DMS53 (cell line): ENCODE data around the gene IGFBP1.
A peak's percentile ranks its signal among the peaks of the same experiment; 100 is the strongest.

Experiments used
- DNase-seq: peaks from one replicate; lab custom pipeline; 2025; lab: John Stamatoyannopoulos, UW

The IGFBP1 gene

GRCh38 chr7:45909561-45909960 is 21.3 kb downstream of the IGFBP1 start:
- DNase-seq = no peak

DNA sequence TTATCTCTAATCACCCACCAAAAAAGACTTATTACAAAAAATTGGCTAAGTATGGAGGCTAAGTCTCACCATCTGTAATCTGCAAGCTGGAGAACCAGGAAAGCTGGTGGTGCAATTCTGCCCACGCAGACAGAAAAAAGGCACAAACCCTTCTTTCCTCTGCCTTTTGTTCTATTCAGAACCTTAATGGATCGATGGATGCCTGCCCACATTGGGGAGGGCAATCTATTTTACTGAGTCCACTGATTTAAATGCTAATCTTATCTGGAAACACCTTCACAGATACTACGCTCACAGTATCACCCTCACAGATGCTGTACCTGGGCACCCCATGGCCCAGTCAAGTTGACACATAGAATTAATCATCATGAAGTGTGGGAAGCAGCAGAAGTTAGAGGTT is 22.6 kb downstream of the IGFBP1 start:
- DNase-seq = no peak

GRCh38 chr7:45911311-45911710 is 23.0 kb downstream of the IGFBP1 start:
- no peak for DNase-seq

GRCh38 chr7:45912972-45913371 is 24.7 kb downstream of the IGFBP1 start:
- no peak for DNase-seq

DNA sequence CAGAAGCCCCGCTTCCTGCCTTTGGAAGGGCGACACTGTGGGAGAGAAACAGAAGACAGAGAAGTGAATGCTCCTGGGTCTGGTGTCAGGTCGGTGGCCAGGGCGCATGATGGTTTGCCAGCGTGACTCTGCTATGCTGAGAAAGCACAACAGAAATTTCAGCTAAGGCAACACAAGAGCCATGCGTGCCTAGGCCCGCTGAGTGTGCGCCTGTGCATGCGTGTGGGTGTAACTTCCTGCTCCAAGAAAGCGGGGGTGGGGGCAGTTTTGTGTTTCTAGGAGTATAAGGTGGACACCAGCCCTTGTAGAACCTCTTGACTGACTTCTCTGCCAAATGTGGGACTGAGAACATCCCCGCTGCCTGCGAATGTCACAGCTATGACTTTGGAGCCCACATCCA is 26.6 kb downstream of the IGFBP1 start:
- no peak for DNase-seq

DNA sequence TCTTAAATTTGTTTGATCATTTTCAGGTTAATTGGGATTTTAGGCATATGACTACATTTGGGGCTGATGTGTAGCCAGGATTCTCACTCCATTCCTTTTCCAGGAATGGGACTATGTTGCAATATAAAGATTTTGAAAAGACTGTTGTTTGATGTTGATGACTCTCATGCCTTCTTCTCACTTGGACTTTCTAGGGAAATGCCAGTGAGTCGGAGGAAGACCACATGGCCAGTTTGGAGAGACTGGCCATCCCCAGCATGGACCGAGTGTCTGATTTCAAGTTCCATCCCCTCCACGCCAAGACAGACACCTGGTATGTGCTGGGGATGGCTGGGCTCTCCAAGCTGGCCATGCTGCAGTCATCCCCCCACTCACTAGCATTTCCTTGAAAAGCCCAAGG is 27.3 kb downstream of the IGFBP1 start:
- no peak for DNase-seq

- DNase-seq = no peak
Measured at GRCh38 chr7:45917064-45917463, 28.8 kb downstream of the IGFBP1 start.

GRCh38 chr7:45917658-45918057 is 29.4 kb downstream of the IGFBP1 start:
- peak; percentile 85 for DNase-seq

GRCh38 chr7:45918556-45918955 is 30.3 kb downstream of the IGFBP1 start:
- peak; percentile 29 for DNase-seq

- DNase-seq = no peak
Measured at GRCh38 chr7:45919231-45919784, 31.0 kb downstream of the IGFBP1 start.

- DNase-seq = peak; percentile 36
Measured at GRCh38 chr7:45919993-45920459, 31.7 kb downstream of the IGFBP1 start.

GRCh38 chr7:45920502-45921380 is 32.5 kb downstream of the IGFBP1 start, which contains the start of gene IGFBP3:
Gene IGFBP3 (minus strand): TSS chr7:45921272. CDS start chr7:45921140, 132 bp downstream.
- DNase-seq = peak; percentile 93

DNA sequence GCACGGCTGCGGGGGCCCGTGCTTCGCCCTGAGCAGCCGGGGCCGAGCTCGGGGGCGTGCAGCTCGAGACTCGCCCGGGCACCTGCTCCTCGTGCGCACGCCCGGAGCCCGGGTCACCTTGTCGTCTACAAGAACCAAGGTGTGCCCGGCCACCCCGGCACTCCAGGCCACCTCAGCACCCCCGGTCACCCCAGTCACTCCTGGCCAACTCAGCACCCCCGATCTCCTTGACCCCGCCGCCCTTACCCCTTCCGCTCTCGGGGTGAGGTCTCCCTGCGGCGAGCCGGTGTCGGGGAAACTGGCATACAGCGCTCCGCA is 33.1 kb downstream of the IGFBP1 start:
- peak; percentile 77 for DNase-seq

DNA sequence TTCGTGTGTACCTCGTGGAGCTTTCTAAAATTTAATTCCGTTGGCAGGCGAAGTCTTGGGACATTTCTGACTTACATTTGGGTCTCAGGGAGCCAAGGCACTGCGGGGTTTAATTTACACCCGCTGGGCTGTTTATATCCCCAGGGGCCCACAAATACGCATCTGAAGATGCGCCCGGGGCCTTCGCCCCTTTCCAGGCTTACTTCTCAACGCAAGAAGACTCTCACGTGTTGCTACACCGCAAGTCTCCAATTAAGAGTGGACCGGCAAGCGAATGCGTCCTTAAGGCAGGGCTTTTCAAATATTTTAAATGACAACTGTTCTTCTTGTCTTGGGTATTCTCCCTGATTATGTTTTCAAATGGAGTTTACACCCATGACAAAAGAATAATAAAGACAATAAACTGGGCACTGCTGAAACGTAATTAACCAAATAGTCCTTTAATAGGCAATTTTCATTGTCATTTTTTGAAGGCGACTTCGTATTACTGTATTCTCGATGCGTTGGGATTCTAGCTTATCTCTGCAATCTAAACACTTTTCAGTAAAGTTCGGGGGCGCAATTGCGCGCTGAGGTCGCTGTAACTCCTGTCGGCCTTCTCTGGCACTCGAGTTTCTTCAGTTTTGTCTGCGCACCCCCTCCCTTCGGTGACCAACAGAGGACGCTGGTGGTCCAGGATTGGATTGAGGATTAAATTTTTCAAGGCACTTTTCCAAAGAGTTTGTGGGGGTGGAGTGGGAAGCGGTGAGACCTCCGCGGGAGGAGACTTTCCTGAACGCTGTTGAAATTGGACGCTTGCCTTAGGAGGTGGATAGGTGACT is 33.6 kb downstream of the IGFBP1 start:
- peak; percentile 85 for DNase-seq

- peak; percentile 73 for DNase-seq
Measured at GRCh38 chr7:45922810-45923209, 34.5 kb downstream of the IGFBP1 start.

- DNase-seq = peak; percentile 86
Measured at GRCh38 chr7:45923290-45923689, 35.0 kb downstream of the IGFBP1 start.

DNA sequence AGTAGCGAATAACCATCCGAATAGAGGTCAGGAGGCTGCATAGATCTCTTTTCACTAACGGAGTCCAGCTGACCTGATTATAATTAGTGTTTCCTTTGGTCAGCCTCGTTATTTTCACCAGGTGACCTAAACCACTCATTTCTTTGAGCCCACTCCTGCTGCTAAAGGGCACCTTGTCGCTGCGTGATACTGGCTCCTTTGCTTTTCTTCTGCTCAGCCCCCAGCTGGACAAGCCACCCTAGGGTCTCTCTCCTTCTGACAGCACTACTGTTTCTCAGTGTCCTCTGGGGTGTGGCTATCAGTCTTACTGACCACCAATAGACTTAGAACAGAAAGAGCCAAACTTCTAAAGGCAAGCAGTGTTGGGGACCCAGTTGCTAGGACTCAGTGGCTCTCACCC is 35.5 kb downstream of the IGFBP1 start:
- DNase-seq = no peak

DNA sequence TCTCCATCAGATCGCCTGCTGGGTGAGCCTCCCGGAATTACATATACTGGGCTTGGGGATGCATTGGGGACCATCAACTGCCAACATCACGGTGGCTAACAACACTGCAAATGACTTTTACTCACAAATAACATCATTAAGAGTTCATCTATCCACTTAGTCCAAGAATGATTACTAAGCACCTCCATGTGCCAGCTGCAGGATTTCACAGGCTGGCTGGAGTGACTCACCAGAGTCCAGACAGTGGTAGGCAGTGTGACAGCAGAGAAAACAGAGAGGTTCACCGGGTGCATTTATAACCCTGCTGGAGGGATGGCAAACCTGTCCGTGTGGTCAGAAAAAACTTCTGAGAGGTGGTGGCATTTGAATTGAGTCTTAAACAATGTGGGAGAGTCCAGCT is 36.0 kb downstream of the IGFBP1 start:
- peak; percentile 68 for DNase-seq

DNA sequence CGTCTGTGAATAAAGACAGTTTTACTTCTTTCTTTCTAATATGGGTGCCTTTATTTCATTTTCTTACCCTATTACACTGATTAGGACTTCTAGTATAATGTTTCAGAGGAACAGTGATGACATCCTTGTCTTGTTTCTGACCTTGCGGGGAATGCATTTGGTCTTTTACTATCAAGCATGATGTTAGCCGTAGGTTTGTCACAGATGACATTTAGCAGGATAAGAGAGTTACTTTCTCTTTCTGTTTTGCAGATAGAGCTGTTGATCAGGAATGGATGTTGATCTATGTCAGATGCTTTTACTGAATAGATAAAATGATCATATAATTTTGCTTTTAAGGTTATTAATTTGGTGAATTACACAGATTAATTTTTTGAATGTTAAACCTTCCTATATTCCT is 39.4 kb downstream of the IGFBP1 start:
- no peak for DNase-seq

DNA sequence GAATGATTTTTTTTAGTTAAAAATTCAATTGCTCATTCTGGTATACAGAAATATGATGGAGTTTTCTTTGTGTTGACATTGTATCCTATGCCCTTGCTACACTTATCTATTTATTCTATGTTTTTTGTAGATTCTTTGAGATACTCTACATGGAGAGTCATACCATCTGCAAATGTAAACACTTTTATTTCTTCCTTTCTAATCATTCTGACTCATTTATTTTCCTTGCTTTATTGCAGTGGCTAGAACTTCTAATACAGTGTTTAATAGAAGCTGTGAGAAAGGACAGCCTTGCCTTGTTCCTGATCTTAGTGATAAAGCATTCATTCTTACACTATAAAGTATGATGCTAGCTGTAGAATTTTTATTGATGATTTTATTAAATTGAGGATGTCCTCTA is 42.7 kb downstream of the IGFBP1 start:
- no peak for DNase-seq

DNA sequence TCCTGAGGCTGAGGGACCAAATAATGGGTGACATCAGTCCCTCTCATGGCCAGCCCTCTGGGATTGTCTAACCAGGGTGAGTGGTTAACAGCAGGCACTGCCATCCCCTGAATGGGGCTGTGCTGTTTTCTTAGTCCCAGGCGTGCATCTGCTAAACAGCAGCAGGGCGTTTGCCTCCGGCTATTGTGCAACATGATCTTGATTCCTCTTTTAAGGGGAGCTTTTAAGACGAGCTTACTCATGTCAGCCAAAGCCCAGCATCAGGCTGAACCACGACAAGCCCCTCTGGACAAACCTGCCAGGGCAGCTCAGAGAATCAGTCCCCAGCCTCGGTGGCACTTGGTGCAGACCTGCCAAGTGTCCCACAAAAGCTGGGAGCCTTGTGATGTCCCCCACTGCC is 49.0 kb downstream of the IGFBP1 start:
- no peak for DNase-seq

DNA sequence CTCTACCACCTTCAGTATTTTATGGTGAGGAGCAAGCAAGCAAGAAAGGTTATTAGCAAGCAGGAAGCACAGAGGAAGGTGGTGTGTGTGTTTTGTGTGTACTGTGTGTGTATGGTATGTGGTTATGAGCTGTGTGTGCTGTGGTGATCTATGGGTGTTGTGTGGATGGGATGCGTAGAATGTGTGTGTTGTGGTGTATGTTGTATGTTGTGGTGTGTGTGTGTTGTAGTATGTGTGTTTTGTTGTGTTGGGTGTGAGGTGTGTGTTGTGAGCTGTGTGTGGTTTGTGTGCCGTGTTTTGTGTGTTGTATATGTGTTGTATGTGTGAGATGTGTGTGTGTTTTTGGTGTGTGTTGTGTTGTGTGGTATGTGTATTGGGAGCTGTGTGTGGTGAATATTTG is 49.6 kb downstream of the IGFBP1 start:
- no peak for DNase-seq
